RPMI7951 (cell line): ENCODE measurements around the gene TNFRSF14. TPM values are rescaled to one million over a fixed set of nuclear protein-coding genes. Genes with fewer than 3 reads are reported as not detected.
A peak's percentile ranks its signal among the peaks of the same experiment; 100 is the strongest.

Experiments
- DNase-seq: peaks from one replicate; pipeline ENCODE4 v3.0.0-alpha.2; 2012; ENCODE audit warnings: low read depth
- total RNA-seq: library from RNA; depleted of rRNA; stranded (reverse); fragments of >200 nt; shearing (Covaris generic); gene quantifications from 2 replicates; pipeline ENCODE4 v1.2.3, GENCODE V29; 2014; rRNA removed

The TNFRSF14 gene
- 26.8 and 29.4 TPM in 2 replicates for total RNA-seq

DNA sequence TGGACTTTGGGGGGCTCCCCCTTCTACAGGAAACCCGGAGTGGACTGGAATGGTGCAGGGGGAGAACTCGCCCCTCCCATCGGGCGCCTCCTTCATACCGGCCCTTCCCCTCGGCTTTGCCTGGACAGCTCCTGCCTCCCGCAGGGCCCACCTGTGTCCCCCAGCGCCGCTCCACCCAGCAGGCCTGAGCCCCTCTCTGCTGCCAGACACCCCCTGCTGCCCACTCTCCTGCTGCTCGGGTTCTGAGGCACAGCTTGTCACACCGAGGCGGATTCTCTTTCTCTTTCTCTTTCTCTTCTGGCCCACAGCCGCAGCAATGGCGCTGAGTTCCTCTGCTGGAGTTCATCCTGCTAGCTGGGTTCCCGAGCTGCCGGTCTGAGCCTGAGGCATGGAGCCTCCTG lies at the start of gene TNFRSF14:
TNFRSF14 (plus strand) TSS at position 95 of the 401 bp plus-strand sequence; CDS start at position 389, 294 bp downstream.
- peak; percentile 62 for DNase-seq

DNA sequence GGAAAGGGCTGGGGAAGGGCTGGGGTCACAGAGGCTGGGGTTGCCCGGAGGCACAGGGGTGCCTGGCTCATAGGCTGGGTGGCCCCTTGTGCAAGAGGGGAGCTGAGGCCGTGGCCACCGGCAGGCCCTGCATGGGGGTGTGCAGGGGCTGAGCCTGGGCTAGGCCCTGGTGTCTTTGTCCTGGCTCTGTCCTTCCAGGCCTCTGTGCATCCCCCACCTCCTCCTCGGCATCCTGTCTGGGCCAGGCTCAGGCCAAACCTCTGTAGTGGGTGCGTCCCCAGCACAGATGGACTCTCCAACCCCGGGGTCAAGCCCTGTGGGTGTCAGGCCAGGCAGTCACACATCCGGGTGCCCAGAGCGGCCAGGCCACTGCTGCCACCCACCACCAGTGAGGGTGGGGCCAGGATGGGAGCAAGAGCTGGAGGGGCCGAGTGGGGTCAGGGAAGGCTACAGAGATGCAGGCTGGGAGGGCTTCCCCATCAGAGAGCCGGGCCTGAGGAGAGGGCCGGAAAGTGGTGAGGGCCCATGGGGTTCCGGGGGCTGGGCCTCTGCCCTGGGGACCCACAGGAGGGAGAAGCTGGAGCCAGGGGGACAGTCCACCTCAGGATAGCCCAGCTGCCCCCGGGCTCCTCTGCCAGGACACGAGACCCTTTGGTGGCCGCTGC lies 49.1 kb upstream of the TNFRSF14 start:
- DNase-seq, result no peak

DNA sequence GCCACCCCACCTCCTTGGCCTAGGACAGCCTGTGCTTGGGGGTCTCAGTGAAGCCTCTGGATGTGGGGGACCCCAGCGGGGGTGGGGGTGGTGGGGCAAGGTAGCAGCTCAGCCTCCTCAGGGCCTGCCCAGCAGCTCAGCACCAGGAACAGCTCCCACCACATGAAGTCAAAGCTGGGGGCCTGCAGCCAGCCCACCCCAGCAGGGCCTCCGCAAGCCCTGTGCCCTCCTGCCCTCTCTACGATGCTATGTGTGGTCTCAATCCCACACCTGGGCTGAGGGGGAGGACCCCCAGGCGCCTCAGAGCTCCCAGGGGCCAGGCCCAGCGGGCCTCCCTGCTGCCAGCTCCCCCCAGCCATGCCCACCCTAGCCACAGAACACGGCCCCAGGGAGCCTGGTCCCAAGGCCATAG lies 48.4 kb upstream of the TNFRSF14 start:
- no peak for DNase-seq

DNA sequence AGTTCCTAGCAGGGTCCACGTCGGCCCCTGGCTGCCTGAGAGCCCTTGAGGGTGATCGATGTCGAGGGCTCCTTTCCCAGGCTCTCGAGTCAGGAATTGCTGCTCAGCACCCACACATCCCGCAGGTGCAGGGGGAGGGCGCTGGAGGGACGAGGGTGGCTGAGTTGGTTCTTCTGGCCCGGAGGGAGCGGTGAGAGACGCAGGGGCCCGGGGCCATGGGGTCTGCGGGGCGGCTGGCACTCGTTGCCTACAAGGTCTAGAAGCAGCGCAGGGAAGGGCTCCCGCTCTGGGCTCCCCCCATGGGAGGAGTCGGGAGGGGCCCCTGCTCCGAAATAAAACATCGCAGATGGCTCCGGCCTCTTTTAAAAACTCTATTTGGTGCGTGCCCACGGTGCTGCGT lies 48.0 kb upstream of the TNFRSF14 start:
- DNase-seq, result no peak

DNA sequence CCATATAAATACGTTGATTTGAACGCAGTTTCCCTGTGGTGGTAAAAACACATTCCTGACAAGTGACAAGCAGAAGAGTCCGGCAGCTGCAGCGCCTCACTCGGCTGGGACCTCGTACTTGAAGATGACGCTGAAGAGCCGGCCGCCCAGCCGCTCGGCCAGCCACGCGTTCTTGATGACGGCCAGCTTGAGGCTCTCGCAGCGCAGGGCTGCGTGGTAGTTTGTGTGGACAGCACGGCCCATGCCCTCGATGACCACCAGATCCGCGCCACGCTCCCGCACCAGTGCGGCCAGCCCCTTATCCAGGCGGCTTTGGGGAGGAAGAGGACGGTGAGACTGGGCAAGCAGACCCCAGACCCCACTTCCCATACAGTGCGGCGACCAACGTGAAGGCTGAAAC lies 47.4 kb upstream of the TNFRSF14 start:
- no peak for DNase-seq

DNA sequence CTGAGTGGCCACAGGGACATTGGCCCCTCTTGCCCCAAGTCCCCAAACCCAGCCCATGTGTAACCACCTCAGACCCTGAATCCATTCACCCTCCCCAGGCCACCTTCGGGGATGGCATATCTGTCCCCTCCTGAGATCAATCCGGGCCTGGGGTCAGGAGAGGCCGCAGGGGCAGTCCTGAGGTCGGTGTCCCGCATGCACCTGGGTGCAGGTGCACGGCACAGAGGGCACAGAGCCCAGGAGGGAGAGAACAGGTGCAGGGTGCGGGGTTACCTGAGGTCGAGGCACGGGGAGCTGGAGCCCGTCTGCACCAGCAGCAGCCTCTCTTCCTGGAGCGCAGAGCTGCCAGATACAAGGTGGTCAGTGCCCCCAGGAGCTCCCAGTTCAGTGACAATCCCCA lies 46.6 kb upstream of the TNFRSF14 start:
- no peak for DNase-seq

DNA sequence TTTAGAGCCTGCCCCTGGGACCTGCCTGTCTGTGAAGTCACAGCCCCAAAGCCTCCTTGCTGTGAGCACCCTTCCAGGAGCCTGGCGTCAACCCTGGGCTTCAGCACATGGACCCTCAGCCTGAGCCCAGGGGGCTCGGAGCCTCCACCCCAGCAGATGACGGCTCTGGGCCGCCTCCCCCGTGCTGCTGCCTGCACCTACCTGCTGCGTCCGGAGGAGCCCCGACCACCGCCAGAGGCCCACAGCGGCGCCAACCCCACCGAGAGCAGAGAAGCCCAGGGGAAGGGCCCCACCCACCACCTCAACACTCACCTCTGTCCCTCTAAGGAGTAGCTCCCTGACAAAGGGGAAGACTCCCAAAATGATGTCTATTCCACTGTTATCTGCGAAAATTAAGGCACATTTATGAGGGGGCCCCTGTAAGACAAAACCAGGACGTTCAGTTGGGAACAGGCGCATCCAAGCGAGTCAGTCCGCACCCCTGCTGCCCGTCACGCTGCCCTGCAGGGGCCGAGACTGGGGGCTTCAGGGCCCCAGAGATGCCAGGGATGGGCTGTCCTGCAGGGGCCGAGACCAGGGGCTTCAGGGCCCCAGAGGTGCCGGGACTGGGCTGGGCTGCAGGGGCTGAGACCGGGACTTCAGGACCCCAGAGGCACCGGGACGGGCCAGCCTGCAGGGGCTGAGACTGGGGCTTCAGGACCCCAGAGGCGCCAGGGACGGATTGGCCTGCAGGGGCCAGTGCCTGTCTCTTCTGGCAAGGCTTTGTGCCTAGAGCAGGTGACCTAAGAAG lies 45.6 kb upstream of the TNFRSF14 start:
- DNase-seq, result no peak

DNA sequence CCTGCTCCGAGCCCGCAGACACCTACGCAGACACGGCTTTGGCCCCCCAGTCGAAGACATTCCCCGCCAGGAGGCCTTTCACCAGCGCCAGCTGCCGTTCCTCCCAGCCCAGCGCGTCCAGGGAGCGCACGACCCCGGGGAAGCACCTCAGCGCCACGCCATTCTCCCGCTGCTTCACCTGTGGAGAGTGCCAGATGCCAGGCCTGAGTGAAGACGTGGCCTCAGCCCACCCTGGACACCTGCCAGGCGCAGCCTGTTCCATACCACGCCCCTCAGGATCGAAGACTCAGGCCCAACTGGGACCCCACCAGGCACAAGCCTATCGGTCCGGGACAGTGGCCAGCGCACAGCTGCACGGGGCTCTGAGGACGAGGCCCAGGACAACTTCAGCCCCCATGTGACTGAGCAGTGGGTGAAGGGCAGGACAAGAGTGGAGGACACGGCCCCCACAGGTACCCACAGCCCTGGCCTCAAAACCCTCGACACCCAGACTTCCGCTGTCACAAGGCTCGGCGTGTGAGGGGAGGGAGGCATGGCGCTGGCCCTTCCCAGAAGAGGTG lies 43.2 kb upstream of the TNFRSF14 start:
- DNase-seq, result no peak

DNA sequence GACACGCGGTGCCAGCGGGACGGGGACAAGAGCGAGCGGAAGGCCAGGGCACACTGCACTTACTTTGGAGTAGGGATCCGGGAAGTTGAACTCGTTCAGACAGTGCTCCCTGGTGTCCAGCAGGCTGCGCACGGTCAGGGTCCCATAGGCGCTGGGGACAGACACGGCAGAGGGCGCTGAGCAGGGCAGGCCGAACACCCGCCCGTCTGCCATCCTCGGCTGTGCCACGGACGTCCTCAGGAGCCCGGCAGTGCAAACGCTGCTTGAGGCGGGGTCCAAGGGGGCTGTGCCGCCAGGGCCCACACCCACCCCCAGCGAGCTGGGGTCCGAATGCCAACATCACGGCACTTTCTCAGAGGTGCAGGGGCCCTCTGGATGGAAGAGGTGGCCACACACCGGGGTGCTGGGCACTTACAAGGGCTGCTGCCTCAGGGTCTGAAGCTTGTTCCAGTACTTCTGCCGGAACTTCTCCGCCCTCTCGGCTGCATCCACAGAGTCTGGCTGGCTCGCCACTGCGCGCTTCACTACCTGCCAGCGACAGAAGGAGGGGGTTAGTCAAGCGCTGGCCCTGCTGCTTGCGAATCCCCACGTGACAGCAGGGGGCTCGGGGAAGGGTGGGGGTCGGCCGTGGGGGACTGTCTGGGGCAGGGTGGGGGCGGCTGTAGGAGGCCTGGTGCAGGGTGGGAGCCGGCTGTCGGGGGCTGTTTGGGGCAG lies 42.1 kb upstream of the TNFRSF14 start:
- DNase-seq, result no peak

DNA sequence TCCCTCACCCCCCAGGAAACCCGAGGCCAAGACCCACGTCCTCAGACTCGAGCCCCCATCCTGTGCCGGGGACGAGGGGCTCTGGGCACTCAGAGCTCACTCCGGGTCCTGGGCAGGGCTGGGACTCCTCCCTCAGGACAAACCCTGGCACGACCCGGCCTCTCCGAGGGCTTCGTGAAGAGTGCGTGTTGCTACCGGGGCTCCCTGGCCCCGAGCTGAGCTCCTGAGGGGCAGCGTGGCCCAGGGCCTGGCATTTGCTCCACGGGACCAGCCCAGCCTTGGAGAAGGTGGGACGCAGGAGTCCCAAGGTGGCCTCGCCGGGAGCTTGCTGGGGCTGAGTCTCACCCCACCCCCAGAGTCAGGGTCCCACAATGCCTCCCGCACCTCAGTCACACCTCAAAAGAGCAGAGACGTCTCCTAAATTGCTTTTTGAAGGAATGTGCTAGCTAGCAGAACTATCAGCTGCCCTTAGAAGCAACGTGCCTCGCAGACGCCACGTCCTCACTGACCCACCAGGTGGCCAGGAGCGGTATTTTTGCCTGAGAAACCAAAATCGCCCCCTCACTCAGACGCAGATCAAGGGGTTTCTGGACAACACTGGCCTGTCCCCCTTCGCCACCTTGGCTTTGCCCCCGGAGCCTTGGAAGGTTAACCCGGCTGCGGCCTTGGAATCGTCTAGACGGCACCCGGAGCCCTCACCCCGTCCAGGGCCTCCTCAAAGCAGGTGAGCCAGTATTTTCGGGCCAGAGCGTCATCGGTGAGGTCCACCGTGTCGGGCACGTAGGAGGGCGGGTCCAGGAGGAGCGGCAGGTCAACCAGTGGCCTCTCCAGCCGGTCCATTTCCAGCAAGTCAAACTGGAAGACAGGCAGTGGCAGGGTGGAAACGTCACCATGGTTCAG lies 41.1 kb upstream of the TNFRSF14 start:
- DNase-seq, result no peak

DNA sequence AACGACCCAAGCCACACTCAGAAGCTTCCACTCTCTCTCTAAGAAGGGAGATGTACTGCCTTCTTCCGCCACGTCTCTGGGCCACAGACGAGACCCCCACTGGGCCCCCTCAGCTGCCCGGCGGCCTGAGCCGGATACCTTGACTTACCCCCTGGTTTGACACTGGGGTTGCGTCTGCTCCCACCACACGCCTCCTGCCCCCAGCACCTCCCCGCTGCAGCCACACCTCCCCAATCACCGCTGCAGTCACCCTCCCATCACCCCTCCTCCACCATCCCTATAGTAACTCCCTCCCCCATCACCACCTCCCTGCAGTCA lies 40.4 kb upstream of the TNFRSF14 start:
- no peak for DNase-seq

DNA sequence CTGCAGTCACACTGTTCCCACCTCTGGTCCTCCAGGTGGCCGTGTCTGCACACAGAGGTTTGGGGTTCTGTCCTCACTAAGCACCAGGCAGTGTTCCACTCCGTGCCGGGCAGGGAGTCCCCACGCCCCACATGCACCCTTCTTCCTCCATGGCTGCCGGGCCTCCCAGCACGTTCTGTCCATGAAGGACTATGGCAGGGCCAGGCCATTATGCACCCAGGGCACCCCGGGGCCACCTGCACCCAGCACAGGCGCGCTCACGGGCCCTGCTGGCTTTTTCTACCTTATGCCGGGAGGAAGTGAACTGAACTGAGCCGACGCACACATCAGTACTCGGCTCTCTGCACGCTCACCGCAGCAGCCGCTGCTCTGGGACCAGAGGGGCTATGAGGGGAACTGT lies 40.0 kb upstream of the TNFRSF14 start:
- DNase-seq, result no peak

DNA sequence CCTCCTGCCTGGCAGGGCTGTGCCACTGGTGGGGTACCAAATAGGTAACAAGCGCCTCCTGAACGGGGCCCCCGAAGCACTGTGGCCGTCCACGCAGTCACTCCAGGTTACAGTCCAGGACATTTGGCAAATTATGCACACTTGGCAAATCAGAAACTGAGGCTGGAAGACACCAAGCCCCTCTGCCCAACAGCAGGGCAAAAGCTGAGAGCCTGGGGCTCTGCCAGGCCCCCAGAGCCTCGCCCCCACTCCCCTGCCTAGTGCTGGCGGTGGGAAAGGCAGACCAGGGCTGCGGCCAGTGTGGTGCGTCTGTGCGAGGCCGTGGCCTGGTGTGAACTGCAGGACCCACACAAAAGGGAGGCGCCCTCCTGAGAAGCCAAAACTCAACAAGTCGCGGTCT lies 39.2 kb upstream of the TNFRSF14 start:
- no peak for DNase-seq

DNA sequence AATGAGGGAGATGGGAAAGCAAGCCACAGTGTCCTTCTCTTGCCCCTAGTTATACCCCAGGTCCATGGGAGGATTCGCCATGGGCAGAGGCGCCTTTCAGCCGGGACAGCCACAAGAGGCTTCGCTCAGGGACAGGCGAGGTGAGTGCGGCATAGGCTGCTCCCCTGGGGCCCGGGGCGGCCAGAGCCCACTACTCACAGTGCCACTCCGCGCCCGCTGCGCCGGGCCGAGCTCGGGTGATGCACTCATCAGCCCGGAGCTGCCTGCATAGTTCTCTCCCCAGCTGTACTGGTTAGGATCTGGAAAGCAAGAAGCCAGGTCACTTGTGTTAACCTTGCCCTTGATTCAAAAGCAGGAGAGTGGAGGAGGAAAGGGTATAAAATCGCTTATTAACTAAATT lies 38.2 kb upstream of the TNFRSF14 start:
- no peak for DNase-seq

DNA sequence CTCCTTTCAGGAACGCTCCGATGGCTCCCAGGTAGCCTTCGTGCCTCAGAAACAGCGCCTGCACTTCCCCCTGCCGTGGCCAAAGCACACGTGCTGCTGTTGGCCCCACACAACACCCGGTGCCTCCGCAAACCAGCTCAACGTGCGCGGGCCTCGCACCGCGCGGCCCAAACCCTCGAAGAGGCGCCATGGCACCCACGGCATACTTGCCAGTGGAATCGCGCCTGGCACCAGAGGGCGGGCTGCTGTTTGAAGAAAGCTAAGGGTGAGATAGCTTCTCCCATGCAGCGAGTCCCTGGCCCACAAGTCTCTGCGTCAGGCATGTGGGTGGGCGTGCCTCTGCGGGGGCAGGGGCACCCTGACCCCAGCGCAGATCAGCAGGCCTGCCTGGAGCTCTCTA lies 37.6 kb upstream of the TNFRSF14 start:
- DNase-seq, result no peak

DNA sequence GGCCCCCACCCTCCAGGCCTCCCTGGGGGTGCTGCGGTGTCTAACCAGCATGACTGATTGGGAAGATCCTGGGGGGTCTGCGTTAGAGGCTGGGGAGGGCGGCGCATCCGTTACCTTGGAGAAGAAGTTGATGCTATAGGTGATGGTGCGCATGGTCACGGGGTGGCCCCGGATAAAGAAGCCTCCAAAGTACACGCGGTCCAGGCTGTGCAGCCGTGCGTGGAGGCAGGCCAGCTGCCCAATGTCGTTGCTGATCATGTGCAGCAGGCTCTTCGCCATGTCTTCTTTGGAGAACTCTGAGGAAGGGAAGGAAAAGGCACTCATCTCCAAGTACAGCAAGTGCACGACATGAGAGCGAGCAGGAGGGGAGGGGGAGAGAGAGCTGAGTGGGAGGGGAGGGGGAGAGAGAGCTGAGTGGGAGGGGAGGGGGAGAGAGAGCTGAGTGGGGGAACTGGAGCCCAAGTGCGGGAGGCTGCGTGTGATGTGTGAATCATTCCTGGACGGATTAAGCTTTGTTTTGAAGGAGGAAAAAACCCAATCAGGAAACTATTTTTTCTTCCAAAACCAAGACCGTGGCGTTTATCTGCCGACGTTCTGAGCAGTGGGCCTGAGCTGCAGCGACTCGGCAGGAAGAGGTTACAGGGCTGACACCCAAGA lies 37.0 kb upstream of the TNFRSF14 start:
- DNase-seq, result no peak

DNA sequence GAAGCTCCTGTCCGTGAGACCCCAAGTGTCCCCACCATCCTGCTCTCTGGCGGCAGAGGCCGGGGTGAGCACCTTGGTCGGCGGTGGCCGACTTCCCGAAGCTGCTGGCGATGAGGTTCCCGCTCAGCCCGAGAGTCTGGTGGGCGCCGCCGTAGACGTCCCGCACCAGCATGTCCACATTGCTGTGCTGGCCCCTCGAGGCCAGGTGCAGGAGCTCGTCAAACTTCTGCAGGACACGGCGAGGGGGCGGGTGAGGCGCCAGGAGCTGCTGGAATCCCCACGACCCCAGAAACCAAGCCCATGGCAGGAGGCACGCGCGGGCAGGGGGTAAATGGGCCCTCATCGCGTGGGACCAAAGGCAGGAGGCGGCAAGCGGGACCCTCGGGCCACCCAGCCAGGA lies 36.4 kb upstream of the TNFRSF14 start:
- no peak for DNase-seq

DNA sequence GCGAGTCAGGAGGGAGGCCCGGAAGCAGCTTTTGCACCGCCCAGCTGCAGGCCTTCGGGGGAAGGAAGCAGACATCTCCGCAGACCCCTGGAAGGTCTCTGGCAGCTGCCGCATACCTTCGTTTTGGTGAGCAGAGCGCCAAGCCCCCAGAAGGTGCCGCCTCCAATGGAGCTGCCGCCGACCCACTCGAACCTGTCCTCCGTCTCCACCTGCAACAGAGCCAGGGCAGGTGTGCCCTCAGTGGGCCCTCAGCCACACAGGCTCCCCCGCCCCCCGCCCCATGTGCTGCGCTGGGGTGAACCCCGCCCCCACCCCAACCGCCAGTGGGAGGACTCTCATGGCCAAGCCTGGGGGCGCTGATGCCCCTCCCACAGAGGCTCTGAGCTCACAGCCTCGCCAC lies 36.0 kb upstream of the TNFRSF14 start:
- DNase-seq, result no peak

DNA sequence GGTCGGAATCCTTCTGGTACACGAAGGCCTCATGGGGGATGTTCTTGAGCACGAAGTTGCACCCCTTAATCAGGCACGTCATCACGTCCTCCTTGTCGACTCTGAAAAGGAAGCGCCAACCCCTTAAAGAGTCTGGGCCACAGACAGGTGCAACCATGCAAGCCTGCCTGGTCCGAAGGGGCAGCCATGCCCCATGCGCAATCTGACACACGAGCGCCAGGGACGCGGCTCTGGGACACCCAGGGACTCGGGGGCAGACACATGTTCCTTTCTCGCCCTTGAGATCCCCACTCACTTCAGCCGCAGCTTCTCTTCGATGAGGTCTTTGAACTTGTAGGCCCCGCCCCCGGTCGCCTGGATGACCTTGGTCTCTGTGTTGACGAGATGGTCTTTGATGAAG lies 35.4 kb upstream of the TNFRSF14 start:
- no peak for DNase-seq

DNA sequence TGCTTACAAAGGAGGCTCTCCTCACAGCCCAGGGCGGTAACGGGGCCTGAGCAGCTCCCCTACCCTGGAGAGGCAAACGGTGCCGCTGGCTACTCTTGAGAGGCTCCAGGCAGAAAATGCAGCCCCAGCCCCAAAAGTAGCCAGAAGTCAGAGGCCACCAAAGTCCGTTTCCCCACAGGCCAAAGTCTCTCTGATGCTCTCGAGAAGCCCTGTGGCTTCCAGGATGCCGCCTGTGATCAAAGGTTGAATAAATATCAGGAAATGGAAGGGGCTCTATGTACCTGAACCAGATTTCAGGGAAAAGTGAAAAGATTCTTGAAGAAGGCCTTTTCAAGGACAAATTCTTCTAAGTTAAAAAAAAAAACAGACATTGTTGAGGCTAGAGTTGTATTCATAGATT lies 33.9 kb upstream of the TNFRSF14 start:
- DNase-seq, result no peak
